SK-N-SH (cell line): ENCODE measurements around the gene BRINP3. TPM values are rescaled to one million over a fixed set of nuclear protein-coding genes. Genes with fewer than 3 reads are reported as not detected.

Experiments
- CTCF ChIA-PET: fragments of 300-600, 350-600 bp; formaldehyde crosslinking; extraction: SDS; loops from one replicate; lab custom pipeline; 2021; lab: Yijun Ruan, JAX
- POLR2A ChIA-PET: fragments of 350-600 bp; sonication (Branson Sonifier 250); formaldehyde crosslinking; extraction: SDS; loops from one replicate; lab custom pipeline; 2020; ENCODE audit warnings: antibody characterized with exemption, inconsistent platforms; lab: Yijun Ruan, JAX
- DNase-seq: peaks from one replicate; pipeline ENCODE4 v3.0.0; 2012
- H2AFZ ChIP-seq: fragments of 200-600 bp; sonication (generic); 2 replicates; pipeline ENCODE4 v1.8.1; 2016; ENCODE audit warnings: antibody characterized with exemption, mild to moderate bottlenecking, low read depth
- H3F3A ChIP-seq: fragments of 200-600 bp; sonication (generic); replicated peaks from 2 replicates; pipeline ENCODE3; 2016; ENCODE audit warnings: antibody characterized with exemption, mild to moderate bottlenecking; ENCODE audit not compliant: insufficient read depth
- H3K27ac ChIP-seq, 2 experiments: fragments of 200-500 bp in 1 of 2; fragments of 200-600 bp in 1 of 2; sonication (Bioruptor generic) in 1 of 2; sonication (generic), shearing (Covaris generic) in 1 of 2; 2 replicates each; pipeline versions ENCODE4 v1.5.1 to v1.6.1; 2014 to 2016; ENCODE audit warnings: low read depth in 2 of 2, inconsistent platforms in 1 of 2, low read length in 1 of 2, mild to moderate bottlenecking in 1 of 2, mixed read lengths in 1 of 2
- H3K27me3 ChIP-seq: fragments of 200-600 bp; sonication (generic), shearing (Covaris generic); 2 replicates; pipeline ENCODE4 v1.6.1; 2016; ENCODE audit warnings: mixed run types; ENCODE audit not compliant: insufficient read depth
- H3K36me3 ChIP-seq, 2 experiments: fragments of 200-500 bp in 1 of 2; fragments of 200-600 bp in 1 of 2; sonication (Bioruptor generic) in 1 of 2; sonication (generic) in 1 of 2; replicated peaks in 1 of 2; 2 replicates each; pipeline versions ENCODE3 to v1.5.1; 2014 to 2016; ENCODE audit warnings: low read length in 1 of 2, mild to moderate bottlenecking in 1 of 2; ENCODE audit not compliant: insufficient read depth in 2 of 2, control insufficient read depth in 1 of 2
- H3K4me1 ChIP-seq, 2 experiments: fragments of 200-500 bp in 1 of 2; fragments of 200-600 bp in 1 of 2; sonication (Bioruptor generic) in 1 of 2; sonication (generic), shearing (Covaris generic) in 1 of 2; 2 replicates each; pipeline versions ENCODE4 v1.5.1 to v1.6.1; 2014 to 2016; ENCODE audit warnings: low read depth in 1 of 2, low read length in 1 of 2, mixed run types in 1 of 2; ENCODE audit not compliant: insufficient read depth in 2 of 2, control insufficient read depth in 1 of 2
- H3K4me2 ChIP-seq: fragments of 200-600 bp; sonication (generic), shearing (Covaris generic); 2 replicates; pipeline ENCODE4 v1.6.1; 2017; ENCODE audit warnings: mixed run types
- H3K4me3 ChIP-seq, 2 experiments: fragments of 200-500 bp in 1 of 2; fragments of 200-600 bp in 1 of 2; sonication (Bioruptor generic) in 1 of 2; sonication (generic), shearing (Covaris generic) in 1 of 2; 2 replicates each; pipeline versions ENCODE4 v1.5.1 to v1.8.1; 2014 to 2016; ENCODE audit warnings: low read depth in 2 of 2, inconsistent platforms in 1 of 2, low read length in 1 of 2, mild to moderate bottlenecking in 1 of 2, mixed read lengths in 1 of 2, moderate library complexity in 1 of 2
- H3K79me2 ChIP-seq: fragments of 200-600 bp; sonication (generic); 2 replicates; pipeline ENCODE4 v1.8.1; 2017; ENCODE audit warnings: mild to moderate bottlenecking; ENCODE audit not compliant: insufficient read depth
- H3K9ac ChIP-seq: fragments of 200-600 bp; sonication (generic); 2 replicates; pipeline ENCODE4 v1.6.1; 2017; ENCODE audit warnings: mixed run types
- H3K9me2 ChIP-seq: fragments of 200-600 bp; sonication (generic); 2 replicates; pipeline ENCODE4 v1.6.1; 2017; ENCODE audit warnings: mixed run types
- H3K9me3 ChIP-seq: fragments of 200-600 bp; sonication (generic); 2 replicates; pipeline ENCODE4 v1.6.1; 2017; ENCODE audit warnings: mixed run types, mild to moderate bottlenecking, moderate library complexity
- H4K20me1 ChIP-seq: fragments of 200-600 bp; sonication (generic); 2 replicates; pipeline ENCODE4 v1.6.1; 2017; ENCODE audit warnings: mild to moderate bottlenecking, mixed run types; ENCODE audit not compliant: insufficient read depth
- EP300 ChIP-seq, 2 experiments: IDR thresholded peaks; 2 replicates each; pipeline versions ENCODE4 v1.4.0 to v1.6.1; 2012; ENCODE audit warnings: borderline replicate concordance in 1 of 2, low read depth in 1 of 2, low read length in 1 of 2
- EZH2phosphoT487 ChIP-seq: fragments of 200-600 bp; sonication (generic); IDR thresholded peaks from 2 replicates; pipeline ENCODE4 v1.6.1; 2017; ENCODE audit warnings: low read depth, mixed run types, mild to moderate bottlenecking, antibody characterized with exemption, moderate library complexity, borderline replicate concordance
- FOSL2 ChIP-seq: IDR thresholded peaks from 2 replicates; pipeline ENCODE4 v1.4.0; 2012; ENCODE audit warnings: low read depth, mild to moderate bottlenecking, moderate library complexity, borderline replicate concordance
- JUND ChIP-seq: IDR thresholded peaks from 2 replicates; pipeline ENCODE4 v1.4.0; 2012
- MAX ChIP-seq: IDR thresholded peaks from 2 replicates; pipeline ENCODE4 v1.4.0; 2012; ENCODE audit warnings: low read depth
- NFIC ChIP-seq: IDR thresholded peaks from 2 replicates; pipeline ENCODE4 v1.4.0; 2012; ENCODE audit warnings: borderline replicate concordance
- PBX3 ChIP-seq: IDR thresholded peaks from 2 replicates; pipeline ENCODE4; 2012
- REST ChIP-seq: IDR thresholded peaks from 2 replicates; pipeline ENCODE4 v1.6.1; 2012; ENCODE audit warnings: mild to moderate bottlenecking, low read depth, low read length, moderate library complexity
- RFX5 ChIP-seq: IDR thresholded peaks from 2 replicates; pipeline ENCODE4 v1.6.1; 2012; ENCODE audit warnings: mild to moderate bottlenecking, improper control_type of control experiment, low read length
- RXRA ChIP-seq: IDR thresholded peaks from 2 replicates; pipeline ENCODE4 v1.4.0; 2012; ENCODE audit warnings: low read depth, mild to moderate bottlenecking, borderline replicate concordance
- TCF12 ChIP-seq: IDR thresholded peaks from 2 replicates; pipeline ENCODE4 v1.4.0; 2012
- TEAD4 ChIP-seq: IDR thresholded peaks from 2 replicates; pipeline ENCODE4 v1.4.0; 2012; ENCODE audit warnings: mild to moderate bottlenecking, borderline replicate concordance; ENCODE audit not compliant: insufficient read depth
- ZBTB33 ChIP-seq: IDR thresholded peaks from 2 replicates; pipeline ENCODE4 v1.4.0; 2012; ENCODE audit warnings: low read depth, borderline replicate concordance
- WGBS: methylation state at CpG from one replicate; pipeline ENCODE4 v1.1.6; 2017; ENCODE audit warnings: low lambda C conversion rate; 5-methylcytosine and 5-hydroxymethylcytosine counted together
- polyA plus RNA-seq, 3 experiments: library from polyadenylated mRNA; depleted of rRNA; stranded (reverse); fragments of >200 nt; gene quantifications; 2 replicates each; pipeline ENCODE4 v1.2.3, GENCODE V29; 2012

Gene BRINP3
- polyA plus RNA-seq, 1 of the 3 experiments (the other 2 are of a cell fraction): not detected

GRCh38 chr1:190168116-190168892 is 309.4 kb downstream of the BRINP3 start:
- Histone ChIP-seq H2AFZ (no peak overlapping the region), H3K4me2 (0 out of 2 replicates have a peak overlapping the region, but pooled peaks have one; percentile 14), H3K4me1 (peaks cover 0 to 20% of the 10 kb centered on the region in 2 experiments; a peak in 2 of 4 replicates)

More at GRCh38 chr1:190168116-190168892, 309.4 kb downstream of the BRINP3 start:
- peaks cover 23% of the 10 kb centered on the region for H3F3A ChIP-seq
- no peak overlapping the region for H3K9ac ChIP-seq
- H3K27me3 ChIP-seq: no peaks in the 10 kb centered on the region
- H3K4me3 ChIP-seq: no peak overlapping the region
- H3K27ac ChIP-seq: peak overlapping the region; percentile 53 to 63; a peak in 3 of 4 replicates
- POLR2A ChIA-PET: no interaction called here
- H3K36me3 ChIP-seq: no peaks in the 10 kb centered on the region
- H4K20me1 ChIP-seq: no peaks in the 10 kb centered on the region
- WGBS: 47% methylated on average over 3 of the region's 3 CpGs
- TF ChIP-seq EZH2phosphoT487 (no peak), MAX (no peak), NFIC (peak; percentile 48; the same call in 1 of the 2 replicates), EP300 (IDR thresholded peaks at IDR 0.05; ENCODE audit: borderline replicate concordance in 1 of 2, low read depth in 1 of 2, low read length in 1 of 2) (peak in 1 of 2 experiments; percentile 57; a peak in 1 of 4 replicates), RXRA (peak; percentile 23; the same call in 1 of the 2 replicates), TCF12 (peak; percentile 65), PBX3 (peak; percentile 22; the same call in 1 of the 2 replicates), RFX5 (no peak), FOSL2 (peak; percentile 75), TEAD4 (0 out of 2 replicates have a peak, but pooled peaks have one; percentile 35), ZBTB33 (no peak), JUND (peak; percentile 72), REST (no peak)
- TF ChIP-seq, all 33 proteins: peak for 8
- no peaks in the 10 kb centered on the region for H3K9me3 ChIP-seq
- H3K79me2 ChIP-seq: no peaks in the 10 kb centered on the region
- no peak for DNase-seq
- CTCF ChIA-PET: no interaction called here
- H3K9me2 ChIP-seq: no peaks in the 10 kb centered on the region
